Duodenal mucosa (tissue), 2 donors: ENCODE measurements around the gene CCIN.
"Not testable (repeated sequence)": the region's sequence is repeated elsewhere in the genome, so short reads cannot be mapped to it uniquely, and the experiment has no call there.

Experiments
- H3K27ac ChIP-seq: one replicate; pipeline ENCODE4 v1.7.0; 2013; ENCODE audit warnings: low read depth, low read length
- H3K27me3 ChIP-seq, 2 donors: one replicate each; pipeline ENCODE4 v1.7.0; 2013; ENCODE audit warnings: low read length in 2 of 2, control low read depth in 1 of 2; ENCODE audit not compliant: insufficient read depth in 2 of 2, control insufficient read depth in 1 of 2
- H3K36me3 ChIP-seq, 2 donors: one replicate each; pipeline ENCODE4 v1.7.0; 2013; ENCODE audit warnings: low read length in 2 of 2, control low read depth in 1 of 2; ENCODE audit not compliant: insufficient read depth in 2 of 2, control insufficient read depth in 1 of 2
- H3K4me1 ChIP-seq, 2 donors: one replicate each; pipeline ENCODE4 v1.7.0; 2013; ENCODE audit warnings: low read length in 2 of 2, control low read depth in 1 of 2; ENCODE audit not compliant: insufficient read depth in 2 of 2, control insufficient read depth in 1 of 2
- H3K4me3 ChIP-seq, 2 donors: one replicate each; pipeline ENCODE4 v1.7.0; 2013; ENCODE audit warnings: low read length in 2 of 2, low read depth in 1 of 2
- H3K9ac ChIP-seq, 2 donors: one replicate each; pipeline ENCODE4 v1.7.0; 2013; ENCODE audit warnings: low read length in 2 of 2, low read depth in 1 of 2
- H3K9me3 ChIP-seq, 2 donors: one replicate each; pipeline ENCODE4 v1.7.0; 2013; ENCODE audit warnings: low read length in 2 of 2, control low read depth in 1 of 2; ENCODE audit not compliant: control insufficient read depth in 1 of 2

The CCIN gene

DNA sequence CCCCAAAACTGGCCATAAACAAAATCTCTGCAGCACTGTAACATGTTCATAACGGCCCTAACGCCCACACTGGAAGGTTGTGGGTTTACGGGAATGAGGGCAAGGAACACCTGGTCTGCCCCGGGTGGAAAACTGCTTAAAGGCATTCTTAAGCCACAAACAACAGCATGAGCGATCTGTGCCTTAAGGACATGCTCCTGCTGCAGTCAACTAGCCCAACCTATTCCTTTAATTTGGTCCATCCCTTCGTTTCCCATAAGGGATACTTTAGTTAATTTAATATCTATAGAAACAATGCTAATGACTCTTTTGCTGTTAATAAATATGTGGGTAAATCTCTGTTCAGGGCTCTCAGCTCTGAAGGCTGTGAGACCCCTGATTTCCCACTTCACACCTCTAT lies 11.1 kb downstream of the CCIN start:
- H3K4me3 ChIP-seq, H3K36me3 ChIP-seq, H3K9me3 ChIP-seq, H3K9ac ChIP-seq, H3K27ac ChIP-seq, H3K4me1 ChIP-seq, H3K27me3 ChIP-seq: not testable (repeated sequence)

DNA sequence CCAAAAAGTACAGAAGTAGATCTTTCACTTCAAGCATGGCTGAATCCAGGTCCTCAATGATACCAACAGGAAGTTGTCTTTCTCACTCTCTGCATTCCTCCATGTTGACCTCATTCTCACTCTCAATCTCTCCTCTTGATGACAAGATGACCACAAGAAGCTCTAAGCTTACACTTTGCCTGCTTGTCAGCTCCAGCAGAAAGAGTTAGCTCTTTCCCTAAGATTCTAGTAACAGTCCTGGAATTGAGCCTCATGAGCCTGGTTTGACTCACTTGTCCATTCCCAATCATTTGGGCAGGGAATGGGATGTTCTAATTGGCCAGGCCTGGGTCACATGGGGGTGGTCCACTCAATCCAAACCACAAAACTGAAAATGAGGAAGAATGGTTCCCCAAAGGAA lies 18.2 kb downstream of the CCIN start:
- no peaks in the 10 kb centered on the region for H3K36me3 ChIP-seq
- no peak overlapping the region for H3K27ac ChIP-seq
- H3K4me3 ChIP-seq, result no peak overlapping the region
- no peak overlapping the region for H3K9ac ChIP-seq
- peaks cover 13 to 14% of the 10 kb centered on the region in 2 donors for H3K4me1 ChIP-seq
- H3K27me3 ChIP-seq, result no peaks in the 10 kb centered on the region
- no peaks in the 10 kb centered on the region for H3K9me3 ChIP-seq

- no peak overlapping the region for H3K4me3 ChIP-seq
- H3K9ac ChIP-seq, result no peak overlapping the region
- no peaks in the 10 kb centered on the region for H3K9me3 ChIP-seq
- H3K36me3 ChIP-seq, result no peaks in the 10 kb centered on the region
- peaks cover 21 to 22% of the 10 kb centered on the region in 2 donors for H3K4me1 ChIP-seq
- H3K27me3 ChIP-seq, result no peaks in the 10 kb centered on the region
- H3K27ac ChIP-seq, result no peak overlapping the region
Observed at GRCh38 chr9:36188212-36188611, 19.0 kb downstream of the CCIN start.

DNA sequence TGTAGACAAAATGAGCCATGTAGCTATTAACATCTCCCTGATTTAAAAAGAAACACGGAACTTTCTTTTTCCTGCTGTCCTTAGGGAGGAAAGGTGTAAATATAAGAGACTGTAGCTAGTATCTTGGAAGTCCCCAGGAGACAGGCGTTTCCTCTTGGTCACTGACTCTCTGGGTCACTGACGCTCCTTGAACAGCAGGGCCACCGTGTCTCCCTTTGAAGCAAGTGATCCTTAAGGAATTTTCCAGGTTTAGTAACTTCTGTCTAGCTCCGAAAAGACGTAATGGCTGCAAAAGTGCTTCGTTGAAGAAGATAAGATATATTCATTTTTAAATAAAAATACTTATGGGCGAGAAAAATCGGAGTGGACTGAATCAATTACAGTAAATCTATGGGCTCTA lies 20.8 kb downstream of the CCIN start:
- Histone ChIP-seq H3K4me1 (peaks cover 33 to 34% of the 10 kb centered on the region in 2 donors), H3K27me3 (no peaks in the 10 kb centered on the region), H3K9ac (peak overlapping the region; percentile 84 to 90), H3K36me3 (no peaks in the 10 kb centered on the region), H3K27ac (no peak overlapping the region), H3K9me3 (no peaks in the 10 kb centered on the region), H3K4me3 (peak overlapping the region; percentile 90 to 93)

DNA sequence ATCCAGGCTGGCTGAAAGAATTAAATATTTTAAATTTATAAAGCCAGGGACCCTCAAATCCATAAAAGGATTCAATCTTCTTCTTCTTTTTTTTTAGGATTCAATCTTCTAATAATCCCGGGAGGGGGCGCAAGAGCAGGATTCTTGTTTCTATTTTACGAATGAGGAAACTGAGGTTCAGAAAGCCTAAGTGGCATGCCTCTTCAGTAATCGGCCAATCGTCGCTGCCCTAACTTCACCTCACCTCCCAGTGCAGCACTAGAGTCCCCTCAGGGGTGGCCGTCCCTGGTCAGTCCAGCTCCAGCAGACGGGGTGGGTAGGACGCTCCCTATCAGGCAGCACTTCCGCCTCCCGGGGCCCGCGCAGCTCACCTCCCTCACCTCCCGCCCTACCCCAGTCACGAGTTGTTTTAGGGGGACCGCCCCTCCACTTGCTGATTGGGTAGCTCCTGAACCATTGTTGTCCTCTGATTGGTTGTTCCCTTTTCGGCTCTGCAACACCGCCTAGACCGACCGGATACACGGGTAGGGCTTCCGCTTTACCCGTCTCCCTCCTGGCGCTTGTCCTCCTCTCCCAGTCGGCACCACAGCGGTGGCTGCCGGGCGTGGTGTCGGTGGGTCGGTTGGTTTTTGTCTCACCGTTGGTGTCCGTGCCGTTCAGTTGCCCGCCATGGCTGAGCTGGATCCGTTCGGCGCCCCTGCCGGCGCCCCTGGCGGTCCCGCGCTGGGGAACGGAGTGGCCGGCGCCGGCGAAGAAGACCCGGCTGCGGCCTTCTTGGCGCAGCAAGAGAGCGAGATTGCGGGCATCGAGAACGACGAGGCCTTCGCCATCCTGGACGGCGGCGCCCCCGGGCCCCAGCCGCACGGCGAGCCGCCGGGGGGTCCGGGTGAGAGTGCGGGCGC lies 21.5 kb downstream of the CCIN start, which contains the start of gene CLTA:
Gene CLTA (plus strand): TSS at position 534 of the 902 bp plus-strand sequence. CDS start 136 bp downstream, at position 670.
- no peaks in the 10 kb centered on the region for H3K9me3 ChIP-seq
- H3K36me3 ChIP-seq, result no peaks in the 10 kb centered on the region
- H3K27me3 ChIP-seq, result no peaks in the 10 kb centered on the region
- peaks cover 33 to 34% of the 10 kb centered on the region in 2 donors for H3K4me1 ChIP-seq
- peak within 1 kb of the TSS; percentile 84 to 90 for H3K9ac ChIP-seq
- H3K27ac ChIP-seq, result peak within 1 kb of the TSS; percentile 86
- H3K4me3 ChIP-seq, result peak within 1 kb of the TSS; percentile 90 to 93

DNA sequence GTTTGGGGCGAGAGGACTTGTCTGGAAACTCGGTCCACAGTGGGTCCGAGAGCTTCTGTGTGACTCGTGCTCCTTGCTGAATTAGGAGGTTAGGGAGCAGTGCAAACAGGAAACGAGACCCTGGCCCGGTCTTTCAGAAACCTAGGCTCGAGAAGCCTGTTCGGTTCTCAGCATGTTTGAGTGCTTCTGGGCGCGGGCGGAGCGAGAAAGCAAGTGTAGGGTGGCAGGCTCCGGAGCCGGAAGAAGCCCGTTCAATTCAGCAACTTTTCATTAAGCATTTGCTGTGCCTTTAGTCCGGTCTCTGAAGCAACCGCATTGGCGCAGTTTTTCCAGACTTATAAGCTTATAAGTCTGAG lies 22.1 kb downstream of the CCIN start:
- peak overlapping the region; percentile 90 to 93 for H3K4me3 ChIP-seq
- no peaks in the 10 kb centered on the region for H3K36me3 ChIP-seq
- no peaks in the 10 kb centered on the region for H3K9me3 ChIP-seq
- peak overlapping the region; percentile 72 for H3K27ac ChIP-seq
- peak overlapping the region; percentile 84 to 90 for H3K9ac ChIP-seq
- H3K4me1 ChIP-seq, result peaks cover 33 to 34% of the 10 kb centered on the region in 2 donors
- no peaks in the 10 kb centered on the region for H3K27me3 ChIP-seq

DNA sequence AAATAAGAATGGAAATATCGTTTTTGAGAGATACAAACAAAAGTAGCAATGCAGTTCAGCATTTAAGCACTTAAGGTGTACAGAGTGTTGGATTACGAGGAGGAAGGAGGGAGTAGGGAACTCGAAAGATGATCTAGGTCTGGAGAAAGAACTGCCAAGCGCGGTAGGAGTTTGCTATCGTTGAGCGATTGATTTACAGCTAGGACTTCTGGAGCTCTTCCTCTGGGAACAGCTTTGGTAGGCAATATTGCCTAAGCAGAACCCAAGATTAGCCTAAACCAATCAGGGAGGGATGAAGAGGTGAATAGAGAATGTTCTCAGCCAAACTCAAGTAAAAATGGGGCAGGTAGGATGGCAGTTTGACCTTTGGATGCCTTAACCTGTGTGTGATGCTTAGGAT lies 22.5 kb downstream of the CCIN start:
- H3K4me1 ChIP-seq, result peaks cover 33 to 34% of the 10 kb centered on the region in 2 donors
- no peaks in the 10 kb centered on the region for H3K27me3 ChIP-seq
- H3K9ac ChIP-seq, result peak overlapping the region; percentile 84 to 90
- no peaks in the 10 kb centered on the region for H3K9me3 ChIP-seq
- no peaks in the 10 kb centered on the region for H3K36me3 ChIP-seq
- no peak overlapping the region for H3K27ac ChIP-seq
- H3K4me3 ChIP-seq, result peak overlapping the region; percentile 90 to 93

DNA sequence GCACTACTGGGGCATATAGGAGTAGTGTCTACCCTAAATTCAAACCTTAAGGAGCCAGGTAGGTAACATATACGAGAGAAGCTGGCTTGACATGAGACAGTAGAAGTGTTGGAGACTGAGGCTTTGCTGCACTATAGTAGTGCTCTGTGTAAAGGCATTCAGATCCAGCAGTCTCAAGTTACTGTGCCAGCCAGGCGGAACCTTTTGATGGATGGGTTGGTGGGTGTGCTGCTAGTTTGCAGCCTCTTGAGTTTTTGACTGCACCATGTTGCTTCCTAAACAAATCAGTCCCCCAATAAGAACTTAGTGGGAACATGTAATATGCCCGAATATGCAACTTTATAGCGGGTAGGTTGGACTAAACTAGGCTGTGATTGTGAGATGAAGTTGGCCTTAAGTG lies 23.0 kb downstream of the CCIN start:
- peak overlapping the region; percentile 84 to 90 for H3K9ac ChIP-seq
- H3K27me3 ChIP-seq, result no peaks in the 10 kb centered on the region
- peak overlapping the region; percentile 90 to 93 for H3K4me3 ChIP-seq
- H3K36me3 ChIP-seq, result no peaks in the 10 kb centered on the region
- peaks cover 33 to 34% of the 10 kb centered on the region in 2 donors for H3K4me1 ChIP-seq
- H3K9me3 ChIP-seq, result no peaks in the 10 kb centered on the region
- H3K27ac ChIP-seq, result no peak overlapping the region

GRCh38 chr9:36193023-36193422 lies 23.8 kb downstream of the CCIN start:
- peaks cover 33 to 34% of the 10 kb centered on the region in 2 donors for H3K4me1 ChIP-seq
- no peaks in the 10 kb centered on the region for H3K27me3 ChIP-seq
- H3K9me3 ChIP-seq, result no peaks in the 10 kb centered on the region
- peak overlapping the region; percentile 90 to 93 for H3K4me3 ChIP-seq
- no peak overlapping the region for H3K27ac ChIP-seq
- H3K36me3 ChIP-seq, result no peaks in the 10 kb centered on the region
- H3K9ac ChIP-seq, result peak overlapping the region; percentile 30 to 45

DNA sequence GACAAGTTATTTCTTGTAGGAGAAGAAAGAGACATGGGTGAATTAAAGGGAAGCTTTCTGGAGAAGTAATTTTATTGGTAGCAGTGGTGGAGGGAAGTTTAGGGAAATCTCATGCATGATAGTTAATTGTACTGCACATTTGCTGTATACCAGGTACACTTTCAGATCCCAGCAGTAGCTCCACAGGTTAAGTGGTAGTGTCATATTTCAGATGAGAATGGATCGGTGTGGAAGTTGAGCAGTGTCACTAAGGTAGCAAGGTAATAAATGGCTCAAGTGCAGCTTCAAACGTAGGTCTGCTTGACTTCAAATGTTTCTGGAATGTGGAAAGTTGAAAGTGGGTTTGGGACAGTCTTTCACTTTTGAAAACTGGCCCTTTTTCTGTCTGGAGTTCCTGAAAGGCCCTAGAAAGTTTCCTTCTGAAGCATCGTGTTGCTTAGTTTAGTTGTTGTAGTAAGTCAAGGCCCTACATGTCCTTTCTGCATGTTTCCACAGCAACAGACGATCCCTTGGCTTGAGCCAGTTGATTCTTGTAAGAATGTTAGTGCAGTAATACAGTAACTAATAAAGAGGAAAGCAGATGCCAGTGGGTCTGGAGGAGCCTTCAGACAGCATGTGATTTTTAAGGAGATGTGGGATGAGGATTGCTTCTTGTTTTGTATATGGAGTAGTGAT lies 25.3 kb downstream of the CCIN start:
- Histone ChIP-seq H3K9me3 (no peaks in the 10 kb centered on the region), H3K27ac (no peak overlapping the region), H3K4me3 (no peak overlapping the region), H3K27me3 (no peaks in the 10 kb centered on the region), H3K36me3 (peaks cover 4 to 7% of the 10 kb centered on the region in 2 donors), H3K4me1 (peaks cover 33 to 34% of the 10 kb centered on the region in 2 donors), H3K9ac (no peak overlapping the region)
